CD4-positive, alpha-beta T cell (primary cell): ENCODE measurements around the gene RTP3. TPM values are rescaled to one million over a fixed set of nuclear protein-coding genes. Genes with fewer than 3 reads are reported as not detected.

ENCODE experiments used
- ATAC-seq: fragments of 200-7000 bp; cut with Tn5 transposase; one replicate; pipeline ENCODE4 v1.10.0; 2022; ENCODE audit warnings: mild to moderate bottlenecking; ENCODE audit not compliant: poor library complexity
- CTCF ChIA-PET: fragments of 350-600 bp; sonication (Branson Sonifier 250); formaldehyde crosslinking; loops from one replicate; lab custom pipeline; 2021; ENCODE audit warnings: antibody characterized with exemption, inconsistent platforms; lab: Charles Lee
- POLR2A ChIA-PET: fragments of 350-600 bp; sonication (Branson Sonifier 250); formaldehyde crosslinking; loops from one replicate; lab custom pipeline; 2021; ENCODE audit warnings: antibody characterized with exemption, inconsistent platforms; lab: Charles Lee
- DNase-seq, 14 experiments: peaks; one replicate each; pipeline ENCODE4 v3.0.0-alpha.2; 2013 to 2020; ENCODE audit warnings: mixed read lengths in 2 of 14
- H3K27ac ChIP-seq, 2 donors: one replicate each; pipeline versions ENCODE4 v1.5.1 to v1.7.0; 2013; ENCODE audit warnings: low read length in 2 of 2, low read depth in 1 of 2, mild to moderate bottlenecking in 1 of 2
- H3K27me3 ChIP-seq, 2 experiments: 1 replicate in 1 of 2; 2 replicates in 1 of 2; pipeline versions ENCODE4 v1.6.1 to v1.7.0; 2013; ENCODE audit warnings: low read length in 2 of 2, control low read depth in 1 of 2, mild to moderate bottlenecking in 1 of 2, moderate library complexity in 1 of 2; ENCODE audit not compliant: insufficient read depth in 2 of 2, control insufficient read depth in 1 of 2
- H3K36me3 ChIP-seq: one replicate; pipeline ENCODE4 v1.6.1; 2013; ENCODE audit warnings: low read length, control low read depth; ENCODE audit not compliant: insufficient read depth
- H3K4me1 ChIP-seq: one replicate; pipeline ENCODE4 v1.6.1; 2013; ENCODE audit warnings: low read length, control low read depth; ENCODE audit not compliant: insufficient read depth
- H3K4me3 ChIP-seq: one replicate; pipeline ENCODE4 v1.5.1; 2013; ENCODE audit warnings: mild to moderate bottlenecking, low read length, moderate library complexity
- H3K9me3 ChIP-seq, 2 experiments: 1 replicate in 1 of 2; 2 replicates in 1 of 2; pipeline versions ENCODE4 v1.6.1 to v1.7.0; 2013; ENCODE audit warnings: low read length in 2 of 2, mild to moderate bottlenecking in 2 of 2, control low read depth in 1 of 2, moderate library complexity in 1 of 2; ENCODE audit not compliant: control insufficient read depth in 1 of 2, insufficient read depth in 1 of 2
- H3K27ac Mint-ChIP-seq: one replicate; pipeline ENCODE4 v1.8.0; 2020; ENCODE audit warnings: mixed read lengths
- H3K27me3 Mint-ChIP-seq: one replicate; pipeline ENCODE4 v1.8.0; 2021; ENCODE audit warnings: mixed read lengths
- H3K36me3 Mint-ChIP-seq: one replicate; pipeline ENCODE4 v1.8.0; 2021; ENCODE audit warnings: low read depth, mixed read lengths
- H3K4me1 Mint-ChIP-seq: one replicate; pipeline ENCODE4 v1.8.0; 2021; ENCODE audit warnings: low read depth, mixed read lengths
- H3K4me3 Mint-ChIP-seq: one replicate; pipeline ENCODE4 v1.8.0; 2020; ENCODE audit warnings: mild to moderate bottlenecking, mixed read lengths
- H3K9me3 Mint-ChIP-seq: one replicate; pipeline ENCODE4 v1.8.0; 2020; ENCODE audit warnings: mixed read lengths
- intact Hi-C, 2 experiments: fragments of 100-400 bp; cut with DNase I in 1 of 2; cut with micrococcal nuclease in 1 of 2; formaldehyde crosslinking; loops; one replicate each; pipeline versions ENCODE4 v1.15.1 to v1.9.0; 2023 to 2025; cut with DNase I, micrococcal nuclease
- total RNA-seq, 174 experiments: library from RNA in 2 of 174; stranded (reverse) in 2 of 174; gene quantifications; one replicate each; pipeline ENCODE4 v1.2.3 and lab custom pipeline; 2021 to 2026
- TF ChIP-seq, protein P1 (sequence below): fragments of 200-600 bp; IDR thresholded peaks from one replicate; pipeline ENCODE4 v1.8.0; 2022; ENCODE audit warnings: antibody characterized with exemption, mild to moderate bottlenecking

RTP3 gene
- total RNA-seq, 2 experiments from 2014 or later: not detected

DNA sequence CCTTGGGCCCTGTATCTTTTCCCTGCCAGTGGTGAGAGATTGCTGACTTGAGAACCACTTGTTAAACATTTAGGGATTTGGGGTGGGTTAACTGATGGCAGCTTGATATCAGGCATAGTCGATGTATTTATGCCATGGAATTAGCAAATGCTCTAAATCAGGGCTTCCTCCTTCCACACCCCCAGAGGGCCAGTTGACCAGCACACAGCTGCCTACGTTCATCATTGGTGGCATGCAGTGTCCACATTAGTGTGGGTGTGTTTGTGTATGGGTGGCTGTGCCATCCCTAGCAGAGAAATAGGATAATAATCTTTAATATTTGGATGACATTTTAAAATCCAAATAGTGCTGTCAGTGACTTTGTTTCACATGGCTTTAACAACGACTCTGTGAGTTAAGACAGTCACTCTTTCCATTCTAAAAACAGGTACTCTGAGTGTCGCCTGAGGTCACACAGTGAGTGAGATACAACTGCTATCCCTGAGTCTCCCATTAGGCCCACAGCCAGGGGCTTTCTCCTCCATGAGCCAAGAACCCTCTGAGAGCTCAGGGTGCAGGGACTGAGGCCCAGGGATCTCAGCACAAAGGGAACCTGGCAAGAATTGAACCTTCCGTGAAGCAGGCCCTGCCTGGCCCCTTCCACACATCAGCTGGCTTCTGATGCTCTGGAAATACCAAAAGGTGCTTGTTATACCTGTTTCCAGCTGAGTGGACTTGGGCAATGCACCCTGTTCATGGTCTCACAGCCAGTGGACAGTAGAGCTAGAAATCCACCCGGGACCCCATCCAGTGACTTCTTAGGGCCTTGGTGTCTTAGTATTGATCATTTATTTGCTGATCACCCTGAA, 28.8 kb upstream of the RTP3 start:
- Histone ChIP-seq H3K4me3 (no peak overlapping the region), H3K27me3 (peaks cover 18 to 20% of the 10 kb centered on the region in 2 experiments), H3K36me3 (no peaks in the 10 kb centered on the region), H3K9me3 (peaks cover 0 to under 1% of the 10 kb centered on the region in 2 experiments), H3K4me1 (peaks cover 6% of the 10 kb centered on the region), H3K27ac (no peak overlapping the region)
- intact Hi-C loops: no loop called here
- ChIA-PET POLR2A (no interaction called here), CTCF (no interaction called here)
- Mint-ChIP-seq H3K4me1 (no peaks in the 10 kb centered on the region), H3K9me3 (no peaks in the 10 kb centered on the region), H3K27me3 (peaks cover 52% of the 10 kb centered on the region), H3K27ac (no peak overlapping the region), H3K4me3 (no peak overlapping the region), H3K36me3 (no peaks in the 10 kb centered on the region)
- no peak for DNase-seq
- no peak for ATAC-seq
- TF ChIP-seq, protein P1, sequence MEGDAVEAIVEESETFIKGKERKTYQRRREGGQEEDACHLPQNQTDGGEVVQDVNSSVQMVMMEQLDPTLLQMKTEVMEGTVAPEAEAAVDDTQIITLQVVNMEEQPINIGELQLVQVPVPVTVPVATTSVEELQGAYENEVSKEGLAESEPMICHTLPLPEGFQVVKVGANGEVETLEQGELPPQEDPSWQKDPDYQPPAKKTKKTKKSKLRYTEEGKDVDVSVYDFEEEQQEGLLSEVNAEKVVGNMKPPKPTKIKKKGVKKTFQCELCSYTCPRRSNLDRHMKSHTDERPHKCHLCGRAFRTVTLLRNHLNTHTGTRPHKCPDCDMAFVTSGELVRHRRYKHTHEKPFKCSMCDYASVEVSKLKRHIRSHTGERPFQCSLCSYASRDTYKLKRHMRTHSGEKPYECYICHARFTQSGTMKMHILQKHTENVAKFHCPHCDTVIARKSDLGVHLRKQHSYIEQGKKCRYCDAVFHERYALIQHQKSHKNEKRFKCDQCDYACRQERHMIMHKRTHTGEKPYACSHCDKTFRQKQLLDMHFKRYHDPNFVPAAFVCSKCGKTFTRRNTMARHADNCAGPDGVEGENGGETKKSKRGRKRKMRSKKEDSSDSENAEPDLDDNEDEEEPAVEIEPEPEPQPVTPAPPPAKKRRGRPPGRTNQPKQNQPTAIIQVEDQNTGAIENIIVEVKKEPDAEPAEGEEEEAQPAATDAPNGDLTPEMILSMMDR: no peak

DNA sequence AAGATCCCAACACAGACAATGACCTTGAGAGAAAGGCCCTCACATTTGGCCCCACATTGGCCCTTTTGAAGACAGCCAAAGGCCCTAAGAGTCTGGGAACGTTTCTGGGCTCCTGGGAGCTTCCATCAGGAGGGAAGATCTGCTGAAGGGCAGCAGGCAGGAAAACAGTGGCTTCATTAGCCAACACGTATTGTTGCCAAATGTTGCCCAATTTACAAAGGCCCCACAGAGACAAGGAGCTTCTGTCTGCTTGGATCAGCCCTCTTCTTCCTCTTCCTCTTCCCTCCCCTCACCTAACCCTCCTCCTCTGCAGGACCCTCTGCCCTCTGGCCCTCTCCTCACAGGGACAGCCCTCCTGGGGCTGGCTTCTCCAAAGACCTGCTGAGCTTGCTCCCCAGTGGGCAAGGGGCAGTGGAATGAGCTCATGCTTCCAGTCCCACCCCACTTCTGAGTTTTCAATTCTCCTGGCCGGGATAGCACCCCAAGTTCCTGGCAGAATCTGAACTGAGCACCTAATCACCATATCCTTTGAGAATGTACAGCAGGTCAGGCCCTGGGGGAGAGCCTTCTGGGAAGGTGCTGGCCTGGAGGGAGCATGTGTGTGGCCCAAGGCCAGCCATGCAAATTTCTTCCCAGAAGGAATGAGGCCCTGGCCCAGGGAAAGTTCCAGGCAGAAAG, 28.0 kb upstream of the RTP3 start:
- H3K9me3 ChIP-seq: peaks cover 0 to 4% of the 10 kb centered on the region in 2 experiments
- intact Hi-C loops: no loop called here
- H3K4me1 ChIP-seq: peaks cover under 1% of the 10 kb centered on the region
- DNase-seq (no peak), ATAC-seq (no peak)
- no peak overlapping the region for H3K27ac Mint-ChIP-seq
- peaks cover 10 to 12% of the 10 kb centered on the region in 2 experiments for H3K27me3 ChIP-seq
- no peaks in the 10 kb centered on the region for H3K36me3 ChIP-seq
- H3K36me3 Mint-ChIP-seq: no peaks in the 10 kb centered on the region
- CTCF ChIA-PET: interaction anchor here (1.3 kb wide), 1 partner anchor 88 kb away, joined by 3 read pairs; no protein-coding TSS in a partner anchor
- H3K27me3 Mint-ChIP-seq: peaks cover 46% of the 10 kb centered on the region
- H3K27ac ChIP-seq: no peak overlapping the region
- POLR2A ChIA-PET: no interaction called here
- no peak overlapping the region for H3K4me3 ChIP-seq
- H3K4me3 Mint-ChIP-seq: no peak overlapping the region
- TF ChIP-seq, protein P1: no peak
- H3K4me1 Mint-ChIP-seq: no peaks in the 10 kb centered on the region
- peaks cover 4% of the 10 kb centered on the region for H3K9me3 Mint-ChIP-seq

DNA sequence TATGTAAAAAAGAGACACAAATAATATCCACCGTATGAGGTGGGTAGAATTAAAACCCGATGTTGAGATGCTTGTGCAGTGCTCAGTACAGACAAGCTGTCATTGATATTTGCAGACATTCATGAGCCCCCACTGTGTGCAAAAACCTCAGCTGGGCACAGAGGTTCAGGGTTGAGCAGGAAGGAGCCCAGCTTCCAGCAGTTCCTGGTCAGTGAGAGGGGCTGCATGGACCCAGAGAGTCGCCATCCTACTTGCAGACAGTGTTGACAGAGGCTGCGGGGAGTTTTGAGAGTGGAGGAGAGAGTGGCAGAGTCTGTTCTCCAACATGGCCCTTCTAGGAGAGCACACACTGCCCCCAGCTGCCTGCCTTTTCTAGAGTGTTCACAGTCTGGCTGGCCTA, 26.9 kb upstream of the RTP3 start:
- no peak for DNase-seq
- no peak for ATAC-seq
- TF ChIP-seq, protein P1: no peak
- Mint-ChIP-seq H3K4me3 (no peak overlapping the region), H3K27ac (no peak overlapping the region), H3K36me3 (no peaks in the 10 kb centered on the region), H3K27me3 (peaks cover 36% of the 10 kb centered on the region), H3K9me3 (peaks cover 11% of the 10 kb centered on the region), H3K4me1 (no peaks in the 10 kb centered on the region)
- Histone ChIP-seq H3K4me1 (no peaks in the 10 kb centered on the region), H3K9me3 (peaks cover 0 to 8% of the 10 kb centered on the region in 2 experiments), H3K27ac (no peak overlapping the region), H3K27me3 (peaks cover 2 to 6% of the 10 kb centered on the region in 2 experiments), H3K36me3 (no peaks in the 10 kb centered on the region), H3K4me3 (no peak overlapping the region)
- intact Hi-C loops: no loop called here
- POLR2A ChIA-PET: no interaction called here
- CTCF ChIA-PET: interaction anchor here (1.3 kb wide), 1 partner anchor 87 kb away, joined by 3 read pairs; no protein-coding TSS in a partner anchor
